COR-L47 (cell line): ENCODE data around the gene PSMD5.

Experiments
- DNase-seq: peaks from one replicate; lab custom pipeline; 2025; lab: John Stamatoyannopoulos, UW

PSMD5 gene

DNA sequence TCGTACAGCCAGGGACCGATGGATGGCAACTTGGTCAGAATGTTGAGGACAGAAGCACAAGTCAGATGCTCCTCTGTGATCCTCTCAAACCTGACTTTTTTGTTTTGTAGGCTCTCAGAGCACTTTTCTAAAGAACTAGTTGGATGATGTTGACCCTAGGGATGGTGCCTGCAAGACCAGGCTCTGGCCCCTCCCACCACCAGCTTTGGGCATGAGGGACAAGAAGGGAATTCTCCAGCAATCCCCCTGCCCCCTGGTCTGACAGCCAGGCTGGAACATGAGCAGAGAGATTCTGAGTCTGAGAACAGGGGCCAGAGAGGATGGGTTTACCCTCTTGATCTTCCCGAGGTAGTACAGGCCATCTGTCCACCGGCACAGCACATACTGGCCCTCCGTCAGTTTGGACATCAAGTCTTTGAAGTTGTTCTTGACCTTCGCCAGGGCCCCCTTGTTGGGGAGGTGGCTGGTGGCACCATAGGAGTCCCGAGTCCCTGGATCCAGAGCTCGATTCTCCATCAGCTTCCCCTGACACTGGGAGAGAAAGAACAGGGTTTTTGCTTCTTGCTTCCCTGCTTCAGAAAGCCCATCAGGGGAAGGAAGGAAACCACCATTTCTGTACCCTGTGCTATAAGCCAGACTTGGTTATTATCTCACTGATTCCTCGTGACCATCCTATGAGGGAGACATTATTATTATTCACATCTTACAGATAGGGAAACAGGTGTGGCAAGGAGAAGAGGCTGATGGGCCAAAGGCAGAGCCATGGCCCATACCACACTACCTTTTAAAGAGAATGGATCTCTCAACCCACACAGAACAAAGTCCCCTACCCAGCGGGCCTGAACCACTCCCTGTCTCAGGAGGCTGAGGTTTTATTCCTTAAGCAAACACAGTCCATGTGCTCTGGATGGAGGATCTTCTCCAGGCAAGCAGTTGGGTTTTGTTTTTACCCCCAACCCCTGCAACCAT, 31.8 kb upstream of the PSMD5 start:
- no peak for DNase-seq

DNA sequence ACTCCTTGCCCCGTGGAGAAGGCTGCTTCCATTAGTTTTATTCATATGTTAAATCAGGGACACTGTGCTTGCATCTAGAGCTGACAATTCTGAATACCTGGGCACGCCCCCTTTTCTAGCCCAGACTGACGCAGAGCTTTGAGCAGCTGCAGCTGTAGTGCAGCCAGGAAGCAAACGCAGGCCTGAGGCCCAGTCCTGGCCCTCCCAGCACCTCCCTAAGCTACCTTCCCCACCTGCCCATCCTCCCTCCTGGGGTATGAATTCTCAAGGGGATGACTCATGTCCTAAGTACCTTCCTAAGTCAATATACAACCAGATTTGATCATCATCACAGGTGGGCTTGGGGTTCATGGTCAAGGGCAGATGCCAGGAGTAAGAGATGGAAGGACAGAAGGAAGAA, 30.8 kb upstream of the PSMD5 start:
- no peak for DNase-seq

DNA sequence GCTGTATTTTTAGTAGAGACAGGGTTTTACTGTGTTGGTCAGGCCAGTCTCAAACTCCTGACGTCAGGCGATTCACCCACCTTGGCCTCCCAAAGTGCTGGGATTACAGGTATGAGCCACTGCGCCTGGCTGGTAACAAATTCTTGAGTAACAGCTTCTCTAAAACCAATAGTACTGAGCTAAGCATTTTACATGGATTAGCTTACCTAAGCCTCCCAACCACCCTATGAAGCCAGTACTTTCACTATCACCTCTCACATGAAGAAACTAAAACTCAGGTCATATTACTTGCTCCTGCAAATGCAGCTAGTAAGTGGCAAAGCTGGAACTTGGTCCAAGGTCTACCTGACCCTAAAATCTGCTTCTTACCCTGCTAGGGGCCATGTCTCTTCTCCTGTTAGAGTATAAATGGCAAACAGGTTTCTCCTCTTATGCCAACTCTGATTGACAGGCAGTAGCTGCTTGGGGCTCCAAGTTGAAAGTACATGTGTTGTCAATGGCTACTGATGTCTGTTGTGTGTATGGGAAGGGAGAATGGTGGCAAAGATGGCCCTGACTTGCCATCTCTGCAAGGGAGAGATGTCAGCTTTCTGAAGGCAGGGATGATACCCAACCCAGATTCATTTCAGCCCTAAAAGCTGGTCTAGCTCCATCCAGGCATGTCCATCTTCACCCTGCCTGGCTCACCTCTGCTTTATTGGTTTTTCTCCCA, 30.2 kb upstream of the PSMD5 start:
- no peak for DNase-seq

DNA sequence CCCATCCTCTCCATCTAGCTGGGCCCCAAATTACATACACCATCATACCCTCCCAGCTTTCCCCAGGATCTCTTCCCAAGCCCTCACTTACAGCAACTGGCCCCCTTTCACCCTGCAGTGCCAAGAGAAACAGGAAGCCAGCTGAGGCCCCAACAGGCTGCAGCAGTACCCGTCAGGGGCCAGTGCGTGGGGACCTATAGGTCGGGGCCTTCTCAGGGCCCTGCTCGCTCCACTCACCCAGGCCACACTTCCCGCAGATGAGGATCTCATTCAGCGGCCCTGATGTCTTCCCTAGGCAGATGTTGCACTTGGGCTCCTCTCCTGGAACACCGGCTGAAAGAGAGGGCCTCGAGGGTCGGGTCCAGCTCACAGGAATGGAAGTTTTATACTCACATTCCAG, 27.5 kb upstream of the PSMD5 start:
- no peak for DNase-seq

DNA sequence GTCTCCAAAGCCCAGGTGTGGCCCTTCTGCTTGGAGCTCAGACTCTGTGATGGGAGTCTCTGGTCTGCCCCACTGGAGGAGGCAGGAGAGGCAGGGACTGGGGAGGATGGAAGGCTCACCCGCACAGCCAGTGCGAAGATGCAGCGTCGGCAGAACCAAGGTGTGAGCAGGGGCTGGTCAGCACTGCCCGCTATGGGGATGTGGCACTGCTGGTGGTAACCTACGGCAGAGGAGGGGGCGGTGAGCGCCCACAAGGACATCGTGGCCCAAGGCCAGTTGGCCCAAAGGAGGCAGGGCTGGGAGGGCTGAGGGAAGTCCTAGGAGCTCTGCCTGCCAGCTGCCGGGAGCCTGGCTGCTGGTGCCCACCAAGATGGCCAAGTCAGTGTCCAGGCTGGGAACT, 27.0 kb upstream of the PSMD5 start:
- no peak for DNase-seq

DNA sequence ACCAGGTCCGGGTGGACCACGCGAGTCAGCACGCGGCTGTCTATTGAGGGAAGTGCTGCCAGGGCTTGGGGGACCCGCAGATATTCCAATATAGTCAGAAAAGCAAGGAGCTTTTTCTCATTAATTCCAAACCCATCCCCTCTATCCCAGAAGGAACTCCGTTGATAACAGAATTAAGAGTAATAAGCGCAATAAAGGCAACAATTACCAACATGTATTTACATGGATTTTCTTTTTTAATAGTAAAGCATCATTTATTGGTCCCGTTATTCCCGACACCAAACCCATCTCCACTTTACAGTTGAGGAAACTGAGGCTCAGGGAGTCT, 26.6 kb upstream of the PSMD5 start:
- no peak for DNase-seq

DNA sequence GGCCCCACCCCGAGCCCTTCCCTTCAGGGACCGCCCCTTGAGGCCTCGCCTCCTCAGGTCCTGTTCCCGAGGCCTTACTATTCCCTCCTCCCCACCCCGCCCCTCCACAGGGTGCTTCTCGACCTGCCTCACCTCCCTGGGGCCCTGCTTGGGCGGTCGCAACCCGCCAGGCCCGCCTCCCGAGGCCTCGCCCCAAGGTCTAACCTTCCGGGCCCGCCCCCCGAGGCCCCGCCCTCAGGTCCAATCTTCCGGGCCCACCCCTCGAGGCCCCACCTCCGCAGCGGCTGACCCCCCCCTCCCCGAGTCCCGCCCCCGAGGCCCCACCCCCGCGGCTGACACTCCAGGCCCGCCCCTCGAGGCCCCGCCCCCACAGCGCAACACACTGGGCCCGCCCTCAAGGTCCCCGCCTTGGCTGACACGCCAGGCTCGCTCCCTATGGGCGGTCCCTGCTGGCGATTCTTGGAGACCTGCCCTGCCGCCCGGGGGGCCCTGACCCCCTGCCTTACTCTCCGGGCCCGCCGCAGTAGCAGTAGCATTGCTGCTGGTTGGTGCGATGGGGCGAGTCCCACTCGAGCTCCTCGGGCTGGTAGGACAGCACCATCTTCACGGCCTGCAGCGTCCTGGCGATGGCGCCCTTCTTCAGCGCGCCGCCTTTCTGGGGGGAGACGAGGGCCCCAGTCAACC, 26.1 kb upstream of the PSMD5 start:
- peak; percentile 14 for DNase-seq

DNA sequence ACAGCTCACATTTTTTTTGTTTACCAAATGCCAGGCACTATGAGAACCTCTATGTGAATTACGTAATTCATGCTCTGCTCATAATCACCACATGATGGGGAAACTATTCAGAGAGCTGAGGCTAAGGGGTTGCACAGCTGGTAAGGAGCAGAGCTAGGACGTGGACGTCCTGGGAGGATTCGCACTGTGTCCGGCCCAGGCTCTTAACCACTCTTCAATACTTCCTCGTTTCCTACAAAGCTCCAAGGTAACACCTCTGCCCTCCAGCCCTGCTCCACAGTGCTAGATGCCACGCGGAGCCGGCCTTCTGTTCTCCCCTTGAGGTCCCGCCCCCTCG, 25.6 kb upstream of the PSMD5 start:
- no peak for DNase-seq

DNA sequence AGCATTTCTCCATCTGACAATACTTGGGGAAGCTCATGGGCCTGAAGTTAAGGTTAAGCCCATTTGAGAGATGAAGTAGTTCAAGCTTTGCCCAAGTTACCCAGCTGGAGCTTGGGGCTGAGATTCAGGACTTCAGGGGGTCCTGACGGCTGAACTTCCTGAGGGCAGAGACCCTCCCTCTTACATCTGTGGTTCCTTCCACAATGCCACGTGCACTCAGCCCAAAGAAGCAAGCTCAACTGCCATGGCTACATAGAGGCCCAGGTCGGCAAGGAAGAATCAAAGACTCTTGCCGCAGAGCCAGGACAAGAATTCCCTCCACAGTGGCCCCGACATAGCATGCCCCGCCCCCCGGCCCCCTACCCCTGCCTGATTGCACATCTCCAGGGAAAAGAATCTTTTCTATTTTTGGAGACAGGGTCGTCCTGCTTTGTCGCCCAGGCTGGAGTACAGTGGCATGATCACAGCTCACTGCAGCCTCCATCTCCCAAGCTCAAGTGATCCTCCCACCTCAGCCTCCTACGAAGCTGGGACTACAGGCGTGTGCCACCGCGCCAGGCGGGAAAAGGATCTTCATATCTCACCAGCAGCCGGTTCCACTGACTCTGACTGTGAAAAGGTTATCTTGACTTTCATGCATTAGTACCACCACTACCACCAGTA, 25.1 kb upstream of the PSMD5 start:
- DNase-seq, result no peak

DNA sequence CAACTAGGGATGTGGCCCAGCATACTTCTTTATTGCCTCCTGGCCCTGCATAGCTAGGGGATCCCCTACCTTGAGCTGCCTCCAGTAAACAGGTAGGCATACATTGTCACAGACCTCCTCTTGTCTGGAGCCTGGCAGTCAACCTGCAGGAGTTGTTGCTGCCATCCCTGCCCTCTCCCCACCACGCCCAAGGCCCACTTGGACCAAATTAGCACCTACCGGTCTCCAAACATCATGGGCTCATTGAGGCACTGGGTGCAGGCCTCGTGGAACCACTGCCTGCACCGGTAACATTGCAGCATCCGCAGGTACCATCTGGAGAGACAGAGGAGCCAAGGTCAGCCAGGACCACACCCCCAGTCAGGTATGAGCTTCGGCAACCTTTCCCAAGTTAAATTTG, 23.9 kb upstream of the PSMD5 start:
- DNase-seq, result no peak

DNA sequence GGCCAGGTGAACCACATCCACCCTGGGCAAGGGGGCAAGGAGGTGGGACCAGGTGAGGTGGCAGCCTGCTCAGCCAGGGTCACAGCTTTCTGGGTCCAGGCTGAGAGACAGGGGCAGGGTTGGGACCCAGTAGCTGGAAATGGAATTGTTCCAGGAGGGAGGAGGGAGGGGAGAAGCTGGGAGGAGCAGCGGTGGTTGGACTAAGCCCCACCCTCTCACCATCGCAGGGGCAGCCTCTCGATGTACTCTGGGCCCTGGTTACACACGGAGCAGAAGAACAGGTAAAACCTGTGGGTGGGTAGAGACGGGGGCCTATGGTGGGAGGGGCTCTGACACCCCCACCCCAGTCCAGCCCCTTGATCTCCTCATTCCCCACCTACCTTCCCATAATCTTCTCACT, 23.1 kb upstream of the PSMD5 start:
- no peak for DNase-seq

DNA sequence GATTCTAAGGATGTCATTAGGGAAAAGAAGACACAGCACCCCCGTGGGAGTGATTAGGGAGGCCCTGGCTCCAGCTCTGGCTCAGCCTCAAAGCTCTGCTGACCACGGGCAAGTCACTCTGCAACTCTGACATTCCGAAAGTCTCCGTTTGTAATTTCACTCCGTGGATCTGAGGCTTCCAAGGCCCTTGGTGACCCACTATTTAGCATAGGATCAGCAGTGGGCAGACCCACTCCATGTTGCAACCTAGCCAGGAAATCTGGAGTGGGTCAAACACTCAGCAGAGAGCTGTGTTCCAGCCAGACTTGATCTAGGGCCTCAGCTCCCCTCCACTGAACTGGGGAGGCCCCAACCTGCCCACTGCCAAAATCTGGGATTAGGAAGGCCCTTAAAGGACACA, 22.5 kb upstream of the PSMD5 start:
- no peak for DNase-seq

DNA sequence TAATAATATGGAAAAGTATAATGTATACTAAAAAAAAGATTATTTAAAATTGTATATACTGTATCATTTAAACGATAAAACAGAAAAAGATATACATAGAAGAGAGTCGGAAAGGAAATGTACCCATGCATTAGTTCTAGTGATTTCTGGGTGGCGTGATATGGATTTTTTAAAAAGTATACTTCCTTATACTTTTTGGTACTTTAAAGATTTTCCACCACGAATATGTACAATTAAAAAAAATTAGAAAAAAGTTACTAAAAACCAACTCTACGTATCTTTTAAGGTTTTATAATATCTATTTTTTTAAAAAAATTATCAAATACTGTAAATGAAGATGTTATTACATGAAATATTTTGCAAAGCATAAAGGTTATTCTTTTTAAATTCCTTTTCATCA, 22.0 kb upstream of the PSMD5 start:
- DNase-seq, result no peak

DNA sequence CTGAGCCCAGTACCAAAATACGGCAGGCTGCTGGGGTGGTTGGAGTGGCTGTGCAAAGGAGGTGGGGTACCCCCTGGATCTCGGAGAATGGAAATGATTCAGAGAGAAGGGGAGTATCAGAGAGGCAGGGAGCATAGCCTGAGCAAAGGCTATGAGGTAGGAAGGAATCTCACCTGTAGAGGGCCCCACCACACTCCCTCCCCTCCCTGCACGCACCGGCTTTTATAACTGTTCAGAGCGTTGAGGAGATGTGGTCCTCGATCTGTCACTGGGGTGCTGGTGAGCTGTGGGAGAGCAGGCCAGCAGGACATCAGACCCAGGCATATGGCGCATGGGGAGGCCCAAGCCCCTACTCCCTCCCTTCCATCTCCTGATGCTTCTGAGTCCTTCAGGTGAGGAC, 21.1 kb upstream of the PSMD5 start:
- no peak for DNase-seq

DNA sequence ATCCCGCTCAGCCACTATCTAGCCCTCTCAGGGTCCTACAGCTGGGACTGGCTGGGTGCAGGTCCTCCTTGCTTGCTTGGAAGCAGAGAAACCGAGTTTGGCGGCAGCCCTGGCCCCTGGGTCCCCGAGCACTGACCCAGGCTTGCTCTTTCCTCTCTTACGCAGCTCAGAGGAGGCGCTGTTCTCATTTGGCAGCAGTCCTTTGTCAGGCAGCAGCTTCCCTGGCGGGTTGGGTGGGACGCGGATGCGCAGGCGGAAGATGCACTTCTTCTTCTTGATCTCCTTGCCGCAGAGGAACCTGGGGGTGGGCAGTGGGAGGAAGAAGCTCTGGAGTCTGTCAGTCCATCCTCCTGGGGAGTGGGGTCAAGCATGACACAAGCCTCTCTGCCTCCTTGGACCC, 19.7 kb upstream of the PSMD5 start:
- DNase-seq, result no peak

DNA sequence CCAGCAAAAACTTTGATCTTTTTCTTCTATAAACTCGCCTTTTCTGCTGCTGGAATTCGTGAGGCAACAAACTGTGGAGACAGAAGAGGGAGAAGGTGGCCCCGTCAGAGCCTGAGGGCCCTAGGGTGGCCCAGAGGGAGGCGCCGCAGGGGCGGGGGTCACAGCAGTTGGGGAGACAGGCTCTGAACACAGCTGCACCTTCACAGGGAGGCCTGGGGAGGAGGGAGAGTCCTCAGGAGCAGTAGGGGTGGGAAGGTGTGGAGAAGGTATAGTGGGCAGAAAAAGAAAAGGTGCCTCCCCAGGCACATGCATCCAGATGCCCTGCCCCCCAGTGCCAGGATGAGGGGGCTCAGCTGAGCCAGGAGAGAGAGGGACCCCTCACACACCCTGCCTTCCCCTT, 19.2 kb upstream of the PSMD5 start:
- no peak for DNase-seq

DNA sequence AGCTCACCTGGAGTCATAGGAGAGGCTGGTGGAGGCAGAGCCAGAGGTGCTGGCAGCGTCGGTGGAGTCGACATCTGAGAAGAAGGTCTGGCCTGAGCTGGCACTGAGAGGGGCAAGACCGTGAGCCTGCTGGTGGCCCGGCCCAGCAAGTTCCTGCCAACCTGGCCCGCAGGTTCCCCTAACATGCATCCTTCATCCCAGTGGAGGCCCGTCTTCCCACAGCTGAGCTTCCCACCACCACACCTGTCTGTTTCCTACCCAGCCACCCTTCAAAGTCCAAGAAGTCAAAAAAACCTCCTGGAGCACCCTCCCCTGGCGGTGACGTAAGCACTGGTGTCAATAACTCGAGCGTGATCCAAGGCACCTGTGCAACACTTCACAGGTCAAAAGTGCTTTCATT, 17.4 kb upstream of the PSMD5 start:
- DNase-seq, result no peak

DNA sequence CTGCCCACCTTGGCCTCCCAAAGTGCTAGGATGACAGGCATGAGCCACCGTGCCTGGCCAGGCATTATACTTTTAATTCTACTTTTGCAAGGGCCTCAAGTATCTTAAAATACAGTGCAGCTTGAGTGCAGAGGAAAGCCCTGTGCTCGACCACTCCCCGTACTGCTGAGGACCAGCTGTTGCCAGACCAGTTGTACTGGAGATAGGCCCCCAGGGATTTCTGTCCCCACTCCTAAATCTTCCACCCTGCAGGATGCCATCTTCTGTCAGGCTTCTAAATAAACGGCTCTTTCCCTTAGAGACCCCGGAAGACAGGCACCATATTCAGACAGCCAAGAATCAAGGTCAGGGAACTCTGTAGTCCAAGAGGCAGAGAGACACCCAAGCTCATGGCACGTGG, 16.6 kb upstream of the PSMD5 start:
- no peak for DNase-seq

DNA sequence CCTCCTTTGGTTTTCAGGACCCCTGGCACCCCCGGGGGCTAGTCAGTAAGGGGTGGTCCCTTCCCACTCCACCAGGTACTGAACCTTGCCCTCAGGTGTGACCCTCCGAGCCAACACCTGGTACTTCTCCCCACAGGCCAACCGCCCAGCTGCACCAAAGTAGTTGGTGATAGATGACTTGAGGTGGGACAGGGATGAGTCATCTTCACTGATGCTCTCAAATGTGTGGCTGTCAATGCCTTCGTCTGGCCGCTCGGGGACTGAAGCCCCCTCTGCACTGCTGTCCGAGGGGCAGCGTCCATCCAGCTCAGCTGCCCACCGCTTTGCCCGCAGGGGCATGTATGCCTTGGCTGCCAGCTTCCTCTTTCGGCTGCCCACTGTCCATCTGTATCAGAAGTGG, 15.2 kb upstream of the PSMD5 start:
- DNase-seq, result no peak

DNA sequence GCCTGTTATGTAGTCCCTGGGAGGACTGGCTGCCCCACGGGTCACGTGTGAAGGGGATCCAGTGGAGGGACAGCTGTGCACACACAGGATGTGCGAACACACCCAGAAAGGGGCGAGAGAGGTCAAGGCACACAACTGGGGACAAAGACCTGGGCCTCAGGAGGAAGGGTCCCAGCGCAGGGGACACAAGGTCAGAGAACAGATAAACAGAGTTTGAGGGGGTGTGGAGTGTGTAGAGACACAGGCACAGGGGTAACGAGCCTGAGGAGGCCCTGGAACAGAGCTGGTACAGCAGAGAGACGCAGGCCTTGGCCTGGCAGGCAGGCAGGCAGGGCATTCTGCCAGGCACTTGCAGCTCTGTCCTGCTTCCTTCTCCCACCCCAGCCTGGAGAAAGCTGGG, 14.8 kb upstream of the PSMD5 start:
- no peak for DNase-seq

DNA sequence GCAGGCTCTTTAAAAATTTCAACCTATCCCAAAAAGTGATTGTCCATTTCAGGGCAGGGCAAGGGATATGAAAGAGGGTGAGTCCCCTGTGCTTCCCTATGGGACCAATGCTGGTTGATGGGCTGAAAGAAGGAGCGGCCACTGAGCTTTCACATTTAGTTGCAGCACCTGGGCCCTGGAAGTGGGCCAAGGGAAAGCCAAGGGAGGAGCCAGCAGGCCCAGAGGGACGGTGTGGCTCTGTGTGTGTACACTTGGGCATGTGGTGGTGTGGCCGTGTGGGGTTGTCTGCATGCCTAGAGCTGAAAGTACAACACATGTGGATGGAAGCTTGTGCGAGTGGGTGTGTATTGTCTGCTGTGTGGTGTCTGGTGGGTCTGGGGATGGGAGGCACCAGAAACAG, 14.0 kb upstream of the PSMD5 start:
- DNase-seq, result peak; percentile 32

DNA sequence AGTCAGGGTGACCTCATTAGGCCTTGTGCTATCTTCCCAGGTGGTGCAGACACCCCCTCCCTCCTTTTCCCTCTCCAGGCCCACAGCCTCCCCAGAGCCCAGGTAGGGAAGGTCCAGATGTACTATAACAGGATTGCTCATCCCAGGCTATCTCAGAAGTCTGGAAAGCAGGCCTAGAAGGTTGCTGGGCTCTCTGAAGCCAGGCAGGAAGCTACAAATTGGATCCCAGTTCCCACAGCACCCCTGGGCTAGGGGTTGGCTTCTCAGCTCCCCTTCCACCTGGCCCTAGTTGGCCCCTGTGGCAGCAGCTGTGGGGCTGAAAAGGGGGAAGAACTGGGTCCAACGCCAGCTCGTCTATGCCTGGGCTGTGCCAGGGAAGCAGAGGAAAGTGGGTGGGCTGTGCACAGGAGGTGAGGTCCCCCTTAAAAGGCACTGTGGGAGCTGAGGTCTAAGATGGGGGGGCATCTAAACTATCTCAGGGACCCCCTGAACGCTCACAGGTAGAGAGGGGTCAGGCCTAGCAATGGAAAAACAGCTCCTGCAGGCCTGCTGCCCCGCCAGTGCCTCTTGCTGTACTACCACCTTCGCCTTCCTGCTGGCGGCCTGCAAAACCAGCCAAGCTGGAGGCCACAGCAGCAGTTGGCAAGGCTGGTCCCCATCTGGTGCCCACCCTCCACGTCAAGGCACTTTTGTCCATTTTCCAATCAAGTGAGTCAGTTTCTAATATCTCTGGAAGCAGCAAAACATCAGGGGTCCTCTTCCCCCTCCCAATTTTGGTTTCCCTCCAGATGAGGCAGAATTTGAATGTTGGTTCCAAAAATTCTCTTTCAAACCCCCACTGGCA, 13.3 kb upstream of the PSMD5 start:
- no peak for DNase-seq
